Nephron (organoid): Measurements from ENCODE around the gene ARSG.

ENCODE experiments used
- H3K27ac Mint-ChIP-seq, 3 experiments: 2 replicates each; pipeline ENCODE4 v1.8.0; 2020; ENCODE audit warnings: mixed read lengths in 3 of 3, mild to moderate bottlenecking in 2 of 3, moderate library complexity in 1 of 3
- H3K27me3 Mint-ChIP-seq: 2 replicates; pipeline ENCODE4 v1.8.0; 2021; ENCODE audit warnings: low read depth, mild to moderate bottlenecking, moderate library complexity, mixed read lengths
- H3K36me3 Mint-ChIP-seq: 2 replicates; pipeline ENCODE4 v1.8.0; 2020; ENCODE audit warnings: low read depth, mixed read lengths
- H3K4me1 Mint-ChIP-seq: 2 replicates; pipeline ENCODE4 v1.8.0; 2020; ENCODE audit warnings: mixed read lengths
- H3K4me3 Mint-ChIP-seq, 3 experiments: 2 replicates each; pipeline ENCODE4 v1.8.0; 2020; ENCODE audit warnings: mild to moderate bottlenecking in 3 of 3, mixed read lengths in 3 of 3, moderate library complexity in 2 of 3
- H3K9me3 Mint-ChIP-seq: 2 replicates; pipeline ENCODE4 v1.8.0; 2020; ENCODE audit warnings: mixed read lengths
- TF ChIP-seq, protein P1 (sequence below), 3 experiments: fragments of 200-600 bp; sonication (generic); IDR thresholded peaks; one replicate each; pipeline ENCODE4 v1.5.0; 2021; ENCODE audit warnings: antibody characterized with exemption in 3 of 3; ENCODE audit not compliant: unreplicated experiment in 3 of 3

ARSG gene

GRCh38 chr17:68295086-68295485, 3.8 kb downstream of the ARSG start:
- H3K4me3 Mint-ChIP-seq = no peak overlapping the region
- peaks cover 49% of the 10 kb centered on the region for H3K27me3 Mint-ChIP-seq
- no peaks in the 10 kb centered on the region for H3K9me3 Mint-ChIP-seq
- H3K4me1 Mint-ChIP-seq = peaks cover 11% of the 10 kb centered on the region
- TF ChIP-seq, protein P1, sequence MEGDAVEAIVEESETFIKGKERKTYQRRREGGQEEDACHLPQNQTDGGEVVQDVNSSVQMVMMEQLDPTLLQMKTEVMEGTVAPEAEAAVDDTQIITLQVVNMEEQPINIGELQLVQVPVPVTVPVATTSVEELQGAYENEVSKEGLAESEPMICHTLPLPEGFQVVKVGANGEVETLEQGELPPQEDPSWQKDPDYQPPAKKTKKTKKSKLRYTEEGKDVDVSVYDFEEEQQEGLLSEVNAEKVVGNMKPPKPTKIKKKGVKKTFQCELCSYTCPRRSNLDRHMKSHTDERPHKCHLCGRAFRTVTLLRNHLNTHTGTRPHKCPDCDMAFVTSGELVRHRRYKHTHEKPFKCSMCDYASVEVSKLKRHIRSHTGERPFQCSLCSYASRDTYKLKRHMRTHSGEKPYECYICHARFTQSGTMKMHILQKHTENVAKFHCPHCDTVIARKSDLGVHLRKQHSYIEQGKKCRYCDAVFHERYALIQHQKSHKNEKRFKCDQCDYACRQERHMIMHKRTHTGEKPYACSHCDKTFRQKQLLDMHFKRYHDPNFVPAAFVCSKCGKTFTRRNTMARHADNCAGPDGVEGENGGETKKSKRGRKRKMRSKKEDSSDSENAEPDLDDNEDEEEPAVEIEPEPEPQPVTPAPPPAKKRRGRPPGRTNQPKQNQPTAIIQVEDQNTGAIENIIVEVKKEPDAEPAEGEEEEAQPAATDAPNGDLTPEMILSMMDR (IDR thresholded peaks at IDR 0.05; ENCODE audit: unreplicated experiment in 3 of 3) = no peak
- no peaks in the 10 kb centered on the region for H3K36me3 Mint-ChIP-seq
- H3K27ac Mint-ChIP-seq = no peak overlapping the region

DNA sequence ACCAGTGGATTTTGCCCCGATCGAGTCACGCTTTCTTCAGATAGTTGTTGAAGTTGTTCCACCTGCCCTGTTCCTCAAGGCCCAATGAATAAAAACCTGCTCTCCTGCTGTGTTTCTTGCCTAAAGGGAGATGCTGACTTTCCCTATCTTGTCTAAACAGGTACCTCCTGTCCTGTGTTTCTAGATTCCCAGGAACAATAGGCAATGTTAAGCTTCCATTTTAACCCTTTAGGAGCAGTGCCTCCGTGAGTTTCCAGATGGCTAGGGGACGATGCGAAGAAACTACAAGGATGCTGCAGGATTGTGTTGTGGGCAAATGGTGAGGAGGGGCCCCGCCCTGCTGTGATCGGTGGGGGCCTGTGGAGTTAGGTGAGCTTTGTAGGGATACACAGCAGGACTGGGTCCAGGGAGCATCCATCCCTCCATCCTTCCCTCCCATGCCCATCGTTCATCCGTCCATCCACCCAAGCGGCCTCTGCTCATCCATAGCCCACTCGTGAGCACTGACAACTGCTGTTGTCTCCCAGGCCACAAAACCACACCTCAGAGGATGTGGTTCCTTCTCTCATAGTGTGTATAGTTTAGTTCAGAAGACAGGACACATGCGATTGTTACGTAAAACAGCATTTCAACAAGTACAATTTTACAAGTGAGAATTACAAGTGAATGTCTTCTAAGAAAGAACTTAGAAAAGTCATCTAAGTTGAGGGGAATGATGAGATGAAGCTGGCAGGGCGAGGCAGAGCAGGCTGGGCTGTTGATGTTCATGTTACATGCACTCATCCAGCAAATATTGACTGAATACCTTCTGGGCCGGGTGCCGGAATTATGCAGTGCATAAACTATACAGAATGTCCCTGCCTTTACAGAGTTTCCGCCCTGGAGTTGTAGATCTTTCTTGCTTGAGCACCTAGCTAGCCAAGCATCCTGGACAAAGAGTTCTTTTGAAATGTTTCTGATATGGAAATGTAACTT, 5.2 kb downstream of the ARSG start:
- peaks cover 6% of the 10 kb centered on the region for H3K4me1 Mint-ChIP-seq
- H3K4me3 Mint-ChIP-seq = no peak overlapping the region

DNA sequence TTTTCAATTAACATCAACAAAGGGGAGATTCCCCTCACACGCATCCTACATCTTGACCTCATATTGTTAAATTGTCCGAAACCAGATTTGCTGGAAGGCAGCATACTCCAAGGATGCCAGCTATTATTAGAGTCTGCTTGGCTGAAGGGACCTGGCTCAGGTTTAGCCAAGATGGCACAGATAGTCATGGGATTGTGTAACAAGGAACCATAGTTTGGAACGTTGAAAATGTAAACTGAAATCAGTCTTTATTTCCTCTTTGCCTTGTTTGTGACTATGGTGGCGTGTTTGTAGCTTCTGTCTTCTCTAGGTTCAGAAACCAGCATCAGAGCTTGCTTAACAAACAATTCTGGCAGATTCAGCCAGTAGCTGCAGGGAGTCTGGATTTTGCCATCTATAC, 5.9 kb downstream of the ARSG start:
- no peak overlapping the region for H3K4me3 Mint-ChIP-seq
- TF ChIP-seq, protein P1 (IDR thresholded peaks at IDR 0.05; ENCODE audit: unreplicated experiment in 3 of 3) = no peak
- peaks cover 6% of the 10 kb centered on the region for H3K4me1 Mint-ChIP-seq
- H3K9me3 Mint-ChIP-seq = no peaks in the 10 kb centered on the region
- no peaks in the 10 kb centered on the region for H3K36me3 Mint-ChIP-seq
- peaks cover 40% of the 10 kb centered on the region for H3K27me3 Mint-ChIP-seq
- no peak overlapping the region for H3K27ac Mint-ChIP-seq

More for the DNA sequence above, 5.2 kb downstream of the ARSG start:
- H3K27ac Mint-ChIP-seq = no peak overlapping the region
- H3K27me3 Mint-ChIP-seq = peaks cover 41% of the 10 kb centered on the region
- H3K9me3 Mint-ChIP-seq = no peaks in the 10 kb centered on the region
- H3K36me3 Mint-ChIP-seq = no peaks in the 10 kb centered on the region
- TF ChIP-seq, protein P1 (IDR thresholded peaks at IDR 0.05; ENCODE audit: unreplicated experiment in 3 of 3) = no peak

GRCh38 chr17:68298601-68299000, 7.3 kb downstream of the ARSG start:
- TF ChIP-seq, protein P1 (IDR thresholded peaks at IDR 0.05; ENCODE audit: unreplicated experiment in 3 of 3) = no peak
- no peak overlapping the region for H3K27ac Mint-ChIP-seq
- H3K9me3 Mint-ChIP-seq = no peaks in the 10 kb centered on the region
- H3K27me3 Mint-ChIP-seq = peaks cover 28% of the 10 kb centered on the region
- H3K4me3 Mint-ChIP-seq = no peak overlapping the region
- H3K36me3 Mint-ChIP-seq = no peaks in the 10 kb centered on the region
- no peaks in the 10 kb centered on the region for H3K4me1 Mint-ChIP-seq

DNA sequence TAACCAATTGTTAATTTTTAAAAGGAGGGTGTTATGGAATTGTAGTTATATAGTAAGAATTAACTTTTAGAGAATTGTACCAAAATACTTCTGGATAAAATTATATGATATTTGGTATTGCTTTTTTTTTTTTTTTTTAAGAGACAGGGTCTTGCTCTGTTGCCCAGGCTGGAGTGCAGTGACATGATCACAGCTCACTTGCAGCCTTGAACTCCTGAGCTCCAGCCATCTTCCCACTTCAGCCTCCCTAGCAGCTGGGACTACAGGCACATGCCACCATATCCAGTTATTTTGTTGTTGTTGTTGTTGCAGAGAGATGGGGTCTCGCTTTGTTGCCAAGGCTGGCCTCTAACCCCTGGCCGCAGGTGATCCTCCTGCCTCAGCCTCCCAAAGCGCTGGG, 8.5 kb downstream of the ARSG start:
- Mint-ChIP-seq H3K36me3 (no peaks in the 10 kb centered on the region), H3K27ac (no peak overlapping the region), H3K4me1 (no peaks in the 10 kb centered on the region), H3K27me3 (peaks cover 16% of the 10 kb centered on the region), H3K9me3 (no peaks in the 10 kb centered on the region), H3K4me3 (no peak overlapping the region)
- TF ChIP-seq, protein P1 (IDR thresholded peaks at IDR 0.05; ENCODE audit: unreplicated experiment in 3 of 3) = no peak
